SIG-M5 treated with dmso at 0.1 percent for 504 hours (cell line): ENCODE measurements around the gene APEH.

Source experiments
- DNase-seq: peaks from one replicate; lab custom pipeline; 2025; ENCODE audit not compliant: unreplicated experiment; lab: John Stamatoyannopoulos, UW

Gene APEH

DNA sequence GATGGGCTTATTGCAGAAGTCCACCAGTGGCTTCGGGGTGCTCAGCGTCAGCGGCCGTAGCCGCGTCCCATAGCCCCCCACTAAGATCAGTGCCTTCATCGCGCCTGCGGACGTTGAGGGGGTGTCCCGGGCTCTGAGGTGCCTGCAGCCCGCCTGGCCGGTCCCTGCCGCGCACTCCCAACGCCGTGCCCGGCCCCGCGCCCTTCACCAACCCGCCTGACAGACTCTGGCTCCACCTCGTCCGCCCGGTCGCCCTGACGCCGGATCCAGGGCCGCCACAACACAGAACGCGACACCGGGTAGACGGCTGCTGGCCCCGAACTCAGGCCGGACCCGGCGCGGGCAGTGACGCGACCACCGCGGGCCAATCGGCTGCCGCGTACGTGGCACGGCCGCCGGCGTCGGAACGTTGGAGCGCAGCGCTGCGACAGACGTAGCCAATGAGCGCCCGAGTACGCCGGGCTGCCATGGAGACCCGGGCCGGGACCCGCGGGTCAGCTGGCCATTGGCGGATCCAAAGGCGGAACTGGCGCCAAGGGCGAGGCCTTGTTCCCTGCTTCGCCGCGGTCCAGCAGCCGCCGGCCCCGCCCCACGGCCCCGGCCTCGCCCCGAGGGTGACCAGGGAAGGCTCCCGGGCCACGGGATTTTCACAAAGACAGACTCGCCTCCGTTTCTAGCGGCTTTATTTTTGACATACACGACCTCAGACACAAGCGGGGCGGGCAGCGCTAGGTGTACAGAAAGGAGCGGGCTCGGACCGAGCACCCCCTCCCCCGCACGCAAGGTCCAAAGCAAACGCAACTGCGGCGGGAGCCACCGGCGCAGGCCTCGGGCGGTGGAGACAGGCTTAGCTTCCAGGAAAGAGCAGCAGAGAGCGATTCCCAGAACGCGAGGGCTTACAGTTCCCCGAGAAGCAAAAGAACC, 49.7 kb downstream of the APEH start, which contains the start of gene GMPPB:
Gene GMPPB, minus strand, starts transcription at position 324 of the 924 bp plus-strand sequence. Its CDS starts 225 bp downstream, at position 99.
- DNase-seq: peak; percentile 92

DNA sequence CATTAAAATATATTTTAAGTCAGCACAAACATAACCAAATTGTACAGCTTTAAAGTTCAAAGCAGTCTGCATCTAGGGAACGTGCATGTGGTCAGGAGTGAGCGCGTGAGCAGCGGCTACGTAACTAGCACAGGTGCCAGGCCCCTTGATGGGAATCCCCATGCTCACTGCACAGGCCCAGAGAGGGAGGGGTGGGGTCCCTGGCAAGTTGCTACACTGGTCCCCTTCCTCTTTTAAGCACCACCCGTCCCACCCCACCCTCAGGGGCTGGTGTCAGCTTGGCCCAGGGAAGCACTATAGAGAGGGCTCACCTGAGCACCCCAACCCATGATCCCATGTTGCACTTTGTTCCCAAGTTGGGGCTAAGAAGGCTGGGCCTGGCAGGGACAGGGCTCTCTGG, 50.4 kb downstream of the APEH start:
- no peak for DNase-seq

DNA sequence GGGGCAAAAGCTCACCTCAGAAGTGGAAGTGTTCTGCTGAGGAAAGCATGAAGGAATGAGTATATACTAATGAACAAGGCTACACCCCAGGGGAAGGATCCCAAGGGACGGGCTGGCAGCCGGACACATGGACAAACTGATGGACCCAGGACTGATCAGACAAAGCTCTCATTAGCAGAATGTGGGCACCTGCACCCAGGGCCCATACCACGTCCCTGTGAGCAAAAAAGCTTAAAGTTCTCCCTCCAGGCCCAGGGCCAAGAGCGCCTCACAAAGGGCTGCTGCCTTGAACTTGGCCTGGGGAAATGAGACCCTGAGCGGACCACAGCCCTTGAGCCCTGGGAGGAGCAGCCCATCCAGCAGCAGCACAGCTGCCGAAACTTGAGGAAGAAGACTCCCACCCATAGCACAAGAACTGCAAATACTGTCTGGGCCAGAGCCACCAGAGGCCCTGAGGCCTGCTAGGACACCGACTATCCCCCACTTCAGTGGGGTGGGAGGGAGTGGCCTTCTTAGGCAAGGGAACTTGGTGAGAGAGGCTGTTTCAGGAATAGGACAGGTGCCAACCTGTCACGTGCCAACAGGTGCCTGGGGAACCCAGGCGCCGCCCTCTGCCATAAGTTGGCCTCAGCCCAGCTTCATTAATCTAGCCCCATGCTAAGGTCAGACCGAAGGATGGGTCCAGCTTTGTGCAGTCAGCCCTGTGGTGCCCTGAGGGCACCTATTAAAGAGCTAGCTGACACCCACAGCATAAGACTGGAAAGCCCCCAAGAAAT, 51.9 kb downstream of the APEH start:
- no peak for DNase-seq

DNA sequence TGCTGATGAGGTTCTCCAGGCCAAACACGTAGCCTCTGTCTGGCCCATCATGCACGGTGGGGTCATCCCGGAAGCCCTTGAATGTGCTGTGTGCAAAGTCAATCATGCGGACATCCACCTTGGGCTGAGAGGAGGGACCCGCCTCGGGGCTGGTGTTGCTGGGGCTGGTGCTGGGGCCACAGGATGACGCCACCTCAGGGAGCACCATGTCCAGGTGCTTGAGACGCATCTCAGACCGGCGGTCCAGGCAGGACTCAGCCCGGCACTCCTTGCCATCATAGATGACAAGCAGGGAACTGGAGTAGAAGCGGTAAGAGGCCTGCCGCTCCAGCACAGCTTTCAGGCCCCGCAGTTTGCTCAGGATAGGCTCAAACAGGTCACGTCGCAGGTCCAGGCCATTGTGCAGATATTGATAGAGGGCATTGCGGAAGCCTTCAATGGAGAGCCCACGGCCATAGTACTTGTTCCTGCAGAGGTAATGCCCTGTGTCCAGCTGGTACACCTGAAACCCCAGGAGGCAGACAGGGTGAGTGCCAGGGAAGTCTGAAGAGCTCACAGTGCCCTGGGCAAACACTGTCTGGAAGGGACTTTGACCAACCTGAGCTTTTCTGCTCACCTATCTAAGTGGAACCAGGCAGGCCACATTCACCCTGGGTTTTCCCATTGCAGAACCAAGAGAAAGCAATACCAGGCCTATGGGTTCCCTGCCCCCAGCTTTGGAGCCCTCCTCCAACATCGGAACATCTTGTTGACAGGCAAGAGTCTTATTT, 53.2 kb downstream of the APEH start:
- DNase-seq: no peak

DNA sequence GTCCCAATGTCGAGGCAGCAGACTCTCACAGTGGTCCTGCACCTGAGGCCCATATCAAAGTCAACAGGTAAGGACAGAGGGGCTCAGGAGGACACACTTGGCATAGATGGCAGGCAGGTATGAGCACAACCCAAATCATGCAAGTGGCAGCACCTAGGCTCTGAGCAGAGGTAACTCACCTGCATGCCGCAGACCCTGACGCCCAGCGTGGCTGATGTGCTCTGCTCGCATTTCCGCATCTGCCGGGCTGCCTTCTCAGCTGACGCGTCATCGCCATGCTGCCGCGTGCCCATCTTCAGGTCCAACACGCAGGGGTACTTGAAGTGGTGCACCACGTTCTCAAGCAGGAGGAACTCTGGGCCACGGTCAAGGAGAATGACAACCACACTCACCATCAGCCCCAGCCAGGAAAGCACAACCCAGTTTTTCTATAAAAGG, 53.8 kb downstream of the APEH start:
- no peak for DNase-seq

DNA sequence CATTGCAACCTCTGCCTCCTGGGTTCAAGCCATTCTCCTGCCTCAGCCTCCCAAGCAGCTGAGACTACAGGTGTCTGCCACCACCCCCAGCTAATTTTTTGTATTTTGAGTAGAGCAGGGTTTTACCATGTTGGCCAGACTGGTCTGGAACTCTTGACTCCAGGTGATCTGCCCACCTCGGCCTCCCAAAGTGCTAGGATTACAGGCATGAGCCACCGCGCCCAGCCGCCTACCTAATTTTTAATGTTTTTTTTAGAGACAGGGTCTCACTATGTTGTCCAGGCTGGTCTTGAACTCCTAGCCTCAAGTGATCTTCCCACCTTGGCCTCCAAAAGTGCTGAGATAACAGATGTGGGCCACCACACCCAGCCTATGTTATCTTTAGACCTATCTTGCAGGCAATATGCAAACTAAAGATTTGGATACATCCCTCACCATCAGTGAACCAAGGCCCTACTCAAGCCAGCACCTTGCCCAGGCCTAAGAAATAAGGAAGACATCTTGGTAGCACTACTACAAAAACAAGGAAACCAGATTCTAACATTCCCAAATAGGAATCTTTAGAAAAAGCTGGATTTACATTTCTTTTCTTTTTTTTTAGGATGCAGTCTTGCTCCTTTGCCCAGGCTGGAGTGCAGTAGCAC, 55.9 kb downstream of the APEH start:
- DNase-seq: no peak

DNA sequence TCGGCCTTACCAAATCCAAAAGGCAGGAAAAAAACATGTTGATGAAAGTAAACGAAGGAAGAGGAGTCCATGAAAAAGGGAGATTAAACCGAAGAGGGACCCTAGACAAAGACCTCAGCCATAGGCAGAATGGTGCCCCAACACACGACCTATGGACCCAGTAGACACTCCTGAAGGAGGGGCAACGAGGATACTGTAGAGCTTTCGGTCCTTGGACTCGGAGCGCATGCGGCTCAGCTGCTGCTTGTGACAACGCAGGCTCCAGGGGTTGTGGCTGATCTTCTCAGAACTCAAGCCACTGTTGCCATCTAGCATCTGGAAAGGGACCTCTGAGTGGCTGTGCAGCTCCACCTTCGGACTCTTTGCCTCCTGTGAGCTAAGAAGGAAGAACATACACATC, 58.4 kb downstream of the APEH start:
- no peak for DNase-seq

DNA sequence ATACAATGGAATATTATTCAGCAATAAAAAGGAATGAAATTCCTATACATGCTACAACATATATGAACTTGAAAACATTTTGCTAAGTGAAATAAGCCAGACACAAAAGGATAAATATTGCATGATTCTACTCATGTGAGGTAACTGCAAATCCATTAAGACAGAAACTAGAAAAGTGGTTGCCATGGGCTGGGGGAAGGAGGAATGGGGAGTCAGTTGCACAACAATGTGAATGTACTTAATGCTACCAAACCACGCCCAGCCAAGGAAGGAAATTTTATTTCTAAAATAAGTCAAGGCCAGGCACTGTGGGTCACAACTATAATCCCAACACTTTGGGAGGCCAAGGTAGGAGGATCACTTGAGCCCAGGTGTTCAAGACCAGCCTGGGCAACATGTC, 59.4 kb downstream of the APEH start:
- peak; percentile 35 for DNase-seq
